HG03175 (cell line): ENCODE data around the gene GOLGA8T.
"Not testable (repeated sequence)": the region's sequence is repeated elsewhere in the genome, so short reads cannot be mapped to it uniquely, and the experiment has no call there.

Source experiments
- ATAC-seq: cut with Tn5 transposase; IDR thresholded peaks from one replicate; pipeline ENCODE4 v1.9.1; 2021; ENCODE audit warnings: mild to moderate bottlenecking, moderate library complexity; ENCODE audit not compliant: unreplicated experiment

Gene GOLGA8T, protein sequence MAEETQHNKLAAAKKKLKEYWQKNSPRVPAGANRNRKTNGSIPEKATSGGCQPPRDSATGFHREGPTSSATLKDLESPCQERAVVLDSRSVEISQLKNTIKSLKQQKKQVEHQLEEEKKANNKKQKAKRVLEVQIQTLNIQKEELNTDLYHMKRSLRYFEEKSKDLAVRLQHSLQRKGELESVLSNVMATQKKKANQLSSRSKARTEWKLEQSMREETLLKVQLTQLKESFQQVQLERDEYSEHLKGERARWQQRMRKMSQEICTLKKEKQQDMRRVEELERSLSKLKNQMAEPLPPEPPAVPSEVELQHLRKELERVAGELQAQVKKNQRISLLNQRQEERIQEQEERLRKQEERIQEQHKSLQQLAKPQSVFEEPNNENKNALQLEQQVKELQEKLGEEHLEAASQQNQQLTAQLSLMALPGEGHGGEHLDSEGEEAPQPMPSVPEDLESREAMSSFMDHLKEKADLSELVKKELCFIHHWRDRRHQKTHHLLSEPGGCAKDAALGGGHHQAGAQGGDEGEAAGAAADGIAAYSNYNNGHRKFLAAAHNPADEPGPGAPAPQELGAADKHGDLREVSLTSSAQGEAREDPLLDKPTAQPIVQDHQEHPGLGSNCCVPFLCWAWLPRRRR

DNA sequence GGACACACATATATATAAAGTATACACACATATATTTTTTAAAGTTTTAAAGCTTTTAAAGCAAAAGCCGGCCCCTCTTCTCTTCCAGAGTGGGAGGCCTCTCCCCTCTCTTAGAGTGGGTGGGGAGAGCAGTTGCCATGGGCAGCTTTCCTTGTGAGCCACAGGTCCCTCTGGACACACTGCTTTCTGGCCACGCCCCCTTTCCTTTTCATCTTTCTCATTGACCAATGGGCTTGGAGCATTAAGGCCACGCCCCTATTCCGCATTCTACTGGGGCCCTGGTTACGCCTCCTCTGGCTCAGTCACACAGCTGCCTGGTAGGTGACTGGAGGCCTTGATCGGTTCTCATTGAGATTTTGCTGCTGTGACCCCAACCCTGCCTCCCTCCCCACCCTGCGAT lies at the start of gene GOLGA8T:
TSS of gene GOLGA8T (plus strand) at position 301 of the 400 bp plus-strand sequence. CDS start at position 399, 98 bp downstream.
- ATAC-seq: not testable (repeated sequence)

DNA sequence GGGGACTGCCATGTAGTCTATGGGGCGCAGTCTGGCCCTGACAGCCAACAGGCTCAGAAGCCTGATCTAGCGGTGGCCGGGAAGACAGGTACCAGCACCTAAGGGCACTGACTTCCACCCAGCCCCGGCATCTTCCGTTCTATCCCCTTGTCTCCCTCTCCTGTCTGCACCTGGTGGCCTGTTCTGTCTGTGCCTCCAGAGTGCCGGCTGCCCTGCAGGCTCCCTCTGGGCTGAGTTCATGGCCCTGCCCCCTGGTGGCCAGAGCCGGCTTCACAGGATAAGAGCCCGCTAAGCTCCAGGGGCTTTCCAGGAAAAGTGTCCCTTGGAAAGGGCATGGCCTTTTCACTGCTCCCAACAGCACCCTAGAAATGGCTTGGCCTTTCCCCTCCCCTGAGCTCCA lies 37.0 kb upstream of the GOLGA8T start:
- ATAC-seq: not testable (repeated sequence)

DNA sequence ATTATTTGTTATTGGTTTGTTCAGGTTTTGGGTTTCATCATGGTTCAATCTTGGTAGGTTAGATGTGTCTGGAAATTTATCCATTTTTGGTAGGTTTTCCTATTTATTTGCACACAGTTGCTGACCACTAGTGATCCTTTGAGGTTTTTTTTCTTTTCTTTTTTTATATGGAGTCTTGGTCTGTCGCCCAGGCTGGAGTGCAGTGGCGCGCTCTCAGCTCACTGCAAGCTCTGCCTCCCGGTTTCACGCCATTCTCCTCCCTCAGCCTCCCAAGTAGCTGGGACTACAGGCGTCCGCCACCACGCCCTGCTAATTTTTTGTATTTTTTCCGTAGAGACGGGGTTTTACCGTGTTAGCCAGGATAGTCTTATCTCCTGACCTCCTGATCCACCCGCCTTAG lies 32.0 kb upstream of the GOLGA8T start:
- not testable (repeated sequence) for ATAC-seq

DNA sequence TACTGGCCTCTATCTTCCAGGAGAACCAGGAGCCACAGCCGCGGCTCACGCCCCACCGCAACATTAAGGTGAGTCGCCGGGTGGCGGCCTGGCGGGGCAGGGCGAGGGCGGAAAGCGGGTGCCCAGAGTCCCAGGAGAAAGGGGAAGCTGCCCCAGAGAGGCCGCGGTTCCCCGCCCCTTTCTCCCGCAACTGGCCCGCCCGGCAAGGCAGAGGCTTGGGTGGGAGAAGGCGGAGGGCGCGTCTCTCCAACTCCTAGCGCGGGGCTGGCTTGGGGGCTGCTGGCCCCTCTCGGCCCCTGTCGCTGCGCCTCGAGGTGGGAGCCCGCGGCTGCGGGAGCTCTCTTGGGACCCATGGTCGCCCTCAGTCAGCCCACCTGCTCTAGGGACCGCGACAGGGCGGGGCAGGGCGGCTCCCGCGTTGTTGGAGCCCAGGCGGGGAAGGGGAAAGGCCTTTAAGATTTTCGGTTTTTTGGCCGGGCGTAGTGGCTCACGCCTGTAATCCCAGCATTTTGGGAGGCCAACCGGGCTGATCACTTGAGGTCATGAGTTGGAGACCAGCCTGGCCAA lies 30.8 kb upstream of the GOLGA8T start:
- not testable (repeated sequence) for ATAC-seq

DNA sequence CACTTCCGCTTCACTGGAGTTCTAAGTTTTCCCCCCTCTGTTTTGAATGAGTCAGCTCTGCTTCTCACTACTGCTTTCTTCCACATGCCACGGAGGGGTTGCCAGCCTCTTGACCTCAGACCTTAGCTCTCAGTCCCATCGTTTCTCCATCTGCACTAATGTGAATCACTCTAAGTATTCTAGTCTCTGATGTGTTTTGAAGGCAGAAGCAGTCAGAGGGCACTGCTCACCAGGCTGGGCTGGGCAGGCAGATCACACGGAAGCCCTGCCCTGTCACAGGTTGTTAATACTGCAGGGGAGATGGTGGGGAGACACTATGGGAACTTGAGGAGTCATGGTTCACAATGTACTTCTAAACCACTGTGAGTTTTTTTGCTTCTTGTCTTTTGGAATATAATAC lies 24.3 kb upstream of the GOLGA8T start:
- not testable (repeated sequence) for ATAC-seq

DNA sequence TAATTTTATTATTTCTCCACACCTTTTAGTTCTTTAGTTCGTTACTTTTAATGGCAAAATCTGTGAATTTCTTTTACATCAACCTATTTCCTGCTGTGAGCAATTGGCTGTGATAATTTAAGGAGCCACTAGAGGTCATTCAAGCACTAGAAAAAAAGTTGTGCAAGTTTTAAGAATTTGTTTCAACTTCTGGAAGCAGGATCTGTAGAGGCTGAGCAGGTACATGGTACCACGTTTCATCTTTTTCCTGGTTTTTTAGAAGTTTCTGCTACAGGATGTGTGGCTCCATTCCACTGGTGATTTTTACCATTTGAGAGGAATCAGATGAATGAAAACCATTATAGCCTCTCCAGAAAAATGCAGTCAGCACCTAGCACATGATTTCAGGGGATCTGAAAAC lies 4.8 kb upstream of the GOLGA8T start:
- not testable (repeated sequence) for ATAC-seq

DNA sequence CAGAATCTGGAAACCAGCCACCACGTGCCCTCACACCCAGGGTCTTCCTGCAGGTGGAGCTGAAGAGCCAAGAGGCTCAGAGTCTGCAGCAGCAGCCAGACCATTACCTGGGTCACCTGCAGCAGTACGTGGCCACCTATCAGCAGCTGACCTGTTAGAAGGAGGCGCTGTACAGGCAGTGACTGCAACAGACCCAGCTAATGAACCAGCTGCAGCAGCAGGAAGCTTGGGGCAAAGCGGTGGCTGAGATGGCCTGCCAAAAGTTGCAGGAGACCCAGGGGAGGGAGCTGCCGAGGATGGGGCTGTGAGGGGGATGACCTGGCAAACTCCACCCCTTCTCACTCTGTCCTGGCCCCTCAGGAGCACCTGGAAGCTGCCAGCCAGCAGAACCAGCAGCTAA lies 8.4 kb downstream of the GOLGA8T start:
- ATAC-seq: not testable (repeated sequence)

DNA sequence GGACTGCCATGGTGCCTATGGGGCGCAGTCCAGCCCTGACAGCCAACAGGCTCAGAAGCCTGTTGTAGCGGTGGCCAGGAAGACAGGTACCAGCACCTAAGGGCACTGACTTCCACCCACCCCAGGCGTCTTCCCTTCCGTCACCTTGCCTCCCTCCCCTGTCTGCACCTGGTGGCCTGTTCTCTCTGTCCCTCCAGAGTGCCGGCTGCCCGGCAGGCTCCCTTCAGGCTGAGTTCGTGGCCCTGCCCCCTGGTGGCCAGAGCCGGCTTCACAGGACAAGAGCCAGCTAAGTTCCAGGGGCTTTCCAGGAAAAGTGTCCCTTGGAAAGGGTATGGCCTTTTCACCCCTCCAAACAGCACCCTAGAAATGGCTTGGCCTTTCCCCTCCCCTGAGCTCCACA lies 15.0 kb downstream of the GOLGA8T start:
- ATAC-seq: not testable (repeated sequence)

DNA sequence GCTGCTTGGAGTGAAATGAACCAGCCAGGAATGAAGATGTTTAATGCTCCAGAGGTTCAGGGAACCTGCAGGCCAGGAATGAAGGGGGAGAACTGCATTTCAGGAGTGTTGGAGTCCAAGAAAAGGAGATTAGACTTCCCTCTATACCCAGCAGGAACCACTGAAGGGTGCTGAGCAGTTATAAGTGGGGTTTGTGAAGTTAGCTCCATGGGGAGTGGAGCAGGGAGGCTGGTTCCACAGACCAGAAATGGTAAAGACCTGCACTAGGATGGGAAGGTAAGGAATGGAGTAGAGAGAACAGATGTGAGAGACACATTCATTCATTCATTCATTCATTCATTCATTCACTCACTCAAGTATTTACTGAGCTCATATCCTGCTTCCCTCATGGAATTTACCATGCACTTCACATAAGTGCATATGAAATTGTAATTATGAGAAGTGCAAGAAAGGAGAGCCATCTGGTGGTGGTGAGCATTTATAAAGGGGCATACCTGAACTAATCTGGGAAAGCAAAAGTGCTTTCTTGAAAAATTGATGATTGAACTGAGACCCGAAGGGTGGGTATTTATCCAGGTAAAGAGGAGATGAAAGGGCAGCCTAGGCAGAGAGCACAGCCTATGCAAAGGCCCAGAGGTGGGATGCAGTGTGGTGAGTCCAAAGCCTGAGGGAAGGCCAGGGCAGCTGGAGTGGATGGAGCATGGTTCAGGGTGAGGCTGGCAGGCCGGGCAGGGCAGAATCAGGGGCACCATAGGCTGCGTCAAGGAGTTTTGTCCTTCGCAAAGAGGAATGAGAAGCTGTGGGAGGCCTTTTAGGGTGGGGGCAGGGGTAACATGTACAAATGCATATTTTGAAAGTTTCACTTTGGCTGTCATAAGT lies 27.9 kb downstream of the GOLGA8T start:
- ATAC-seq: not testable (repeated sequence)

DNA sequence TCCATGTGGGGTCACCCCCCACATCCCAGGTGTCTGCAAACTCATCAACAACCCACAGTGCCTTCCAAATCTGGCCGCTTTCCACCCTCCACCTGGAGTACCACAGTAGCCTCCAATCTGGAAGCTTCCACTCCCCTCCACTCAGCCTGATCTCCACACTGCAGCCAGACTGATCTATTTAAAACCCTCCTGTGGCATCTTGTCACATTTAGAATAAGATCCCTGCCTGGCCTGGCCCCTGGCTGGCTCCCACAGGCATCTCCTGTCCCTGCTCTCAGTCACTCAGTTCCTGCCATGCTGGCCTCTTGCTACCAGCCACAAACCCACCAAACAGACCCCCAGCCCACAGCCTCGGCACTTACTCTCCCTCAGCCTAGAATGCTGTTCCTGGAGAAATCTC lies 28.9 kb downstream of the GOLGA8T start:
- not testable (repeated sequence) for ATAC-seq

DNA sequence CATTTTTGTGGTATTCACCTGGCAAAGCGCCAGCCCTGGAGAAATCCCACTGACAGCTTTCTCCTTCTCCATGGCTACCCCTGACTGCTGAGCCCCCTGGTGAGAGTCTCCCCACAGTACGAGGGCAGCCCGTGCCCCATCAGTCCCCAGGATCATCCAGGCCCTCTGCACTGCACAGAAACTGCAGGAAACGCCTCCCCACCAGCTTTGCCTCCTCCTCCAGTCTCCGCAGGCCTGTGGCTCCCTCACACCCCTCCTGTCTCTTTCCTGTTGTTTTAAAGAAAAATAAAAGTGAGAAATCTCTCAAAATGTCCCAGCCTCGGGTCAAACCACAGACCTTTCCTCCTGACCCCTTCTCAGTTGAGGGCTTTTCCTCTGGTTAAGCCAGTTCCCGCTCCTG lies 29.4 kb downstream of the GOLGA8T start:
- ATAC-seq: not testable (repeated sequence)

DNA sequence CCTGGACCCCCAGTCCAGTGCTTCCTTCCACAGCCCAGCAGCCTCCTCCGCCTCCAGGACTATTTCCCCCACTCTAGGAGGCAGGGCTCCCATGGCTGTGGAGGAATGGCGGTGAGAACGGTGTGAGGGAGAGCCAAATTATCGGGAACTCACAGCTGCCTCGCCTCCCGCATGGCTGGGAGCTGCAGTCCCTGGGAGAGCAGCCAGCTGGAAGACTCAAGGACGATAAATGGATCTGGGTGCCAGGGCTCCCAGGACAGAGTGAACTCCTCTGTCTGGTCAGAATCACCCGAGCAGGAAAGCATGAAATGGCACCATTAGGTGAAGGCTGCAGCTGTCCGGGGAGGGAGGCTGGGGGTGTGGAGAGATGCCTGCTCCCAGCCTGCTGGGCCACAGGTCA lies 32.6 kb downstream of the GOLGA8T start:
- ATAC-seq: not testable (repeated sequence)

DNA sequence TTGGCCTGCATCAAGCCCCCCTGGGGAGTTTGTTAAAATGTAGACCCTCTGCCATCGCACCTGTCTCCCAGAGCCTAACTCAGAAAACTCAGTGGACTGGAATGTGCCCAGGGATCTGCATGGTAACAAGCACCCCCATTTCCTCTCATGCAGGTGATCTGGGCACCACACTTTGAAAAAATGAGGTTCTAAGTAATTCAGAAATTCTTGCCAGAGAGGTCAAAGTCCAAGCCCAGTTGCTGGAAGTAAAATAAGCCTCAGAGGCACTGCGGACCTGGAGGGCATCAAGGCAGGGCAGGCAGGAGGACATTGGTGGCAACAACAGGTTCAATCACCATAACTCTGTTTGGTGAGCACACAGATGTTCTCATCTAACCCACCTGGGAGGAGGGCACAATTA lies 33.0 kb downstream of the GOLGA8T start:
- ATAC-seq: not testable (repeated sequence)

DNA sequence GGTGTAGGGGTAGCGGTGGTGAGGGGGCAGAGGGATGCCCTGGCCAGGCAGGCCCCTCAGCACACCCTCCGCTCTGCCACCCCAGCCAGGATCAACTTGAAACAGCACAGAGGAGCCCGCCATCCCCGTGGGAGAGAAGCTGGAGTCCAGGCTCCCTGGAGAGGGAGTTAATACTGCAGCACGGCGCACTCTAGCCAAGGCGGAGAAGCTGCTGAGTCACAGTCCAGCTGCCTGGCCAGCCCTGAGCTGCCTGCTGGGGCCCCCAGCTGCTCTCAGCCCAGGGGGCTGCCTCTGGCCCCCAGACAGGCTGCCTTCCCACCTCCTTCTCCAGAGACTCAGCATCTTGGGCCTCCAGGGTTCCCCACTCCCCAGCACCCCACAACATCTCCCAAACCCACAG lies 36.6 kb downstream of the GOLGA8T start:
- ATAC-seq: not testable (repeated sequence)

DNA sequence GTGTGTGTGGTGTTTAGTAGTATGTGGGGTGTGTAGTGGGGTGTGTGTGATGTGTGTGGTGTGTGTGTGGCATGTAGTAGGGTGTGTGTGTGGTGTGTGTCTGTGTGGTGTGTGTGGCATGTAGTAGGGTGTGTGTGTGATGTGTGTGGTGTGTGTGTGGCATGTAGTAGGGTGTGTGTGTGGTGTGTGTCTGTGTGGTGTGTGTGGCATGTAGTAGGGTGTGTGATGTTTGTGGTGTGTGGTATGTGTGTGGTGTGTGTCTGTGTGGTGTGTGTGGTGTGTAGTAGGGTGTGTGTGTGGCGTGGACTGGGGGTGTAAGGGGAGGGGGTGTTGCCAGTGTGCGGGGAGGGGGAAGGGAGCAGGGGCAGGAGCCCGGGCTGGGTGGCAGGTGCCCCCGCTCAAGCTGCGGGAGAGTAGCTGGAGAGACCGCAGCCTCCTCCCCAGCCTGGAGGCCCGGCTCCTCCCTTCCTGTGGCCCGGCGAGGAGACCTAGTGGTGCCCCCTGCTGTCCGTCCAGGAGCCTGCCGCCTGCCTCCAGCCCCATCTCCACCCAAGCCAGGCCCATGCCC lies 38.3 kb downstream of the GOLGA8T start:
- ATAC-seq: peak; percentile 68

DNA sequence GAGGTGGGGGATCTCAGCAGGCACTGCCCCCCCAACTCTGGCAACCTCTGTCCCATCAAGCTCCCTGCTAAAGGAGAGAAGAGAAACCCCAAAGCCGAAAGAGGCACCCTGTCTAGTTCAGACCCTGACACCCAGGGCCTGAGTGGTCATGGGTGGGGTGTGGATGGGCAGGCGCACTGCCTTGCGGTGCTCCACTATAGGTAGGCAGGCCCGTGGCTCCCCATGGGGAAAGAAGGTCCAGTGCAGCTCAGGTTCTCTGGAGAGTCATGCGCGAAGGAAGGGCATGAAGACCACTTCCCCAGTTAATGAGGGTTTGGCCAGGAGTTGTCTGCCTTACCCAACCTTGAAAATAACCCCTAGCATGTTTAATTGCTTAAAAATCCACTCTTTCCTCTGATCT lies 40.4 kb downstream of the GOLGA8T start:
- not testable (repeated sequence) for ATAC-seq

DNA sequence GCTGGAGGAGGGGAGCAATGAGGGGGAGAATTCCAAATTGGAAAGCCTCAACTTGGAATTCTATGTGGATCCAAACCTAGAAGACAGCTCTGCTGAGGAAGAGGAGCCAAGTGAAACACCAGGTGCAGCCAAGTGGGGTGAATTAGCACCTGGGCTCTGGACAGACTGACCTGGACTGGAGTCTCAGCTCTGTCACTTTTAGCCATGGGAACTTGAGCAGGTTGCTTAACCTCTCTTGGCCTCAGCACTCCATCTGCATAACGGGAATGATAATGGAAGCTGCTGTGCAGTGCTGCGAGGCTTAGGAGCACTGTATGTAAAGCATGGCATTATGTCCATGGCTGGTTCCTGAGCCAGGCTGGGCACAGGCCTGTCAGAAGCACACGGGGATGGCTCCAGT lies 41.8 kb downstream of the GOLGA8T start:
- ATAC-seq: not testable (repeated sequence)

DNA sequence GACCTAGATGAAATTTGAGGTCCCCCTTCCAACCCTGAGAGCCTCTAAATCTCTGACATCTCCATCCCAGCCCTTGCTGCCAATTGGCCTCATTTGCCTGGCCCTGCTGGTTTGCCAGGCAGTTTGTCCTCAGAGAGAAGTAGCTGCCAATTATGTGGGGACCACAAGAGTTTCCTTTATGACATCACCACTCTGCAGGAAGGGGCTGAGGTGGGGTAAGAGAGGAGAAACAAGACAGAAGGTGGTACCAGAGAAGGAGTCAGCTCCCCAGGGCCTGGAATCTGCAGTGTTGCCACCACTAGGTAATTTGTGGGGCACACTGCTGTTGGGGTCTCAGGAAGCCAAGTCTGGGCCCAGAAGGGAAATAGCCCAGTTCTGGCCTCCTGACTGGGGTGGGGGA lies 45.0 kb downstream of the GOLGA8T start:
- ATAC-seq: not testable (repeated sequence)

DNA sequence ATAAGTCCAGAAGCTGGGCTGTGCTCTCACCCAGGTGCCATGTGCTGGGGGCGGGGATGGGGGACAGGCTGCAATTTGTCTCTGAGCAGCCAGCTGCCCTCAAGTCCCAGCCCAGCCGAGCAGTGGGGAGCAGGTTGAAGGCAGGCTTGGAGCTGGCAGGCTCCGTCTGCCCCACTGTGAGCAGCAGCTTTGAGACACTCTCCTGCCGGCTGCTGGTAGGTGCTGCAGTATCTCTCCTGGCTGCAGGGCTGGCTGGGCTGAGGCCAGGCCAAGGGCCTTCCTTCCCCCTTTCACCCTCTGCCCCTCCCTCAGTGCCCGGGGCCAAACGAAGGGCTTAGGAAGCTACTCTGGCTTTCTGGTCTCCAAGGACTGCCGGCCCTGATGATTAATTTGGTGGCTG lies 50.6 kb downstream of the GOLGA8T start:
- not testable (repeated sequence) for ATAC-seq

DNA sequence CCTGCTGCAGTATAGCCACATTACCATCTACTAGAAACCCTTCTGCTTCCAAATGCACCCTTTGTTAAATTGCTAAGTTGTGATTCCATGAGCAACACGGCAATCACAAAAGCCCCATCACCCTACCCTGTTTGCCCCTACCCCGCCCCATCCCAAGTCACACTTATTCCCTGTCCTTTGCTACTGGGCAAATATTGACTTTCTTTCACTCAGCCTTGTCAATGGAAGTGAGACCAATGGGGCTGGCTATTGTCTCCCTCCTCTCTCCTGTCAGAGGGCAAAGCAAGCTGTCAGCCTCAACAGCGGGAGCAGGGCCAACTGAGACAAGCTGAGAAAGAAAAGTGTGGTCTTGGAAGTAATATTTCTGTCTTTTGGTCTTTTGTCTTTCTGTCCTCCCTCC lies 52.6 kb downstream of the GOLGA8T start:
- ATAC-seq: not testable (repeated sequence)
